NCI-H748 treated with DMSO at 0.1 percent for 48 hours (cell line): ENCODE data around the gene IFT122.
"Not testable (repeated sequence)": the region's sequence is repeated elsewhere in the genome, so short reads cannot be mapped to it uniquely, and the experiment has no call there.

Source experiments
- DNase-seq: peaks from one replicate; lab custom pipeline; 2025; lab: John Stamatoyannopoulos, UW

IFT122 gene

GRCh38 chr3:129474984-129475804, 35.2 kb downstream of the IFT122 start:
- DNase-seq = no peak

GRCh38 chr3:129475863-129476262, 35.8 kb downstream of the IFT122 start:
- DNase-seq = no peak

GRCh38 chr3:129476586-129476985, 36.6 kb downstream of the IFT122 start:
- DNase-seq = no peak

- not testable (repeated sequence) for DNase-seq
These were observed 41.3 kb downstream of the IFT122 start for GRCh38 chr3:129481225-129481765.

- DNase-seq = no peak
These were observed 41.8 kb downstream of the IFT122 start for GRCh38 chr3:129481766-129482332.

- DNase-seq = no peak
These were observed 42.7 kb downstream of the IFT122 start for GRCh38 chr3:129482721-129483120.

GRCh38 chr3:129483870-129484269, 43.8 kb downstream of the IFT122 start:
- DNase-seq = no peak

GRCh38 chr3:129485146-129485545, 45.1 kb downstream of the IFT122 start:
- not testable (repeated sequence) for DNase-seq

GRCh38 chr3:129485721-129486663, 46.0 kb downstream of the IFT122 start:
- DNase-seq = no peak

- DNase-seq = no peak
These were observed 46.6 kb downstream of the IFT122 start for GRCh38 chr3:129486664-129487035.

GRCh38 chr3:129487183-129487867, 47.3 kb downstream of the IFT122 start:
- no peak for DNase-seq

- not testable (repeated sequence) for DNase-seq
These were observed 47.9 kb downstream of the IFT122 start for GRCh38 chr3:129487868-129488335.

- DNase-seq = not testable (repeated sequence)
These were observed 49.2 kb downstream of the IFT122 start for GRCh38 chr3:129489258-129489657.

- peak; percentile 31 for DNase-seq
These were observed 50.2 kb downstream of the IFT122 start for GRCh38 chr3:129490273-129490675.

- not testable (repeated sequence) for DNase-seq
These were observed 51.1 kb downstream of the IFT122 start for GRCh38 chr3:129491077-129491476.

GRCh38 chr3:129491794-129492193, 51.8 kb downstream of the IFT122 start:
- DNase-seq = no peak

GRCh38 chr3:129492691-129493090, 52.7 kb downstream of the IFT122 start:
- DNase-seq = no peak

- no peak for DNase-seq
These were observed 53.2 kb downstream of the IFT122 start for GRCh38 chr3:129493206-129493605.

GRCh38 chr3:129494499-129494898, 54.5 kb downstream of the IFT122 start:
- not testable (repeated sequence) for DNase-seq

GRCh38 chr3:129495006-129495639, 55.1 kb downstream of the IFT122 start:
- not testable (repeated sequence) for DNase-seq

GRCh38 chr3:129497876-129498275, 57.9 kb downstream of the IFT122 start:
- DNase-seq = not testable (repeated sequence)
